Lung (tissue), 12 donors: ENCODE results near the gene GLS2. TPM values are rescaled to one million over a fixed set of nuclear protein-coding genes. Genes with fewer than 3 reads are reported as not detected.

ENCODE experiments used
- ATAC-seq: fragments of 200-7000 bp; cut with Tn5 transposase; one replicate; pipeline ENCODE4 v1.9.1; 2020; ENCODE audit warnings: moderate number of reproducible peaks; ENCODE audit not compliant: insufficient read depth, low FRiP score
- DNase-seq, 3 donors: peaks; one replicate each; pipeline ENCODE4 v3.0.0-alpha.2; 2013 to 2017
- H3K27ac ChIP-seq, 2 donors: one replicate each; pipeline ENCODE4 v1.5.1; 2013; ENCODE audit warnings: mild to moderate bottlenecking in 2 of 2, moderate library complexity in 2 of 2, control low read depth in 1 of 2, inconsistent platforms in 1 of 2, low read depth in 1 of 2, low read length in 1 of 2
- H3K27me3 ChIP-seq, 3 donors: one replicate each; pipeline ENCODE4 v1.5.1; 2013; ENCODE audit warnings: low read length in 2 of 3; ENCODE audit not compliant: control insufficient read depth in 3 of 3, insufficient read depth in 3 of 3
- H3K36me3 ChIP-seq, 4 donors: one replicate each; pipeline ENCODE4 v1.5.1; 2013; ENCODE audit warnings: low read length in 4 of 4, mild to moderate bottlenecking in 1 of 4, moderate library complexity in 1 of 4; ENCODE audit not compliant: control insufficient read depth in 4 of 4, insufficient read depth in 4 of 4
- H3K4me1 ChIP-seq, 5 donors: one replicate each; pipeline ENCODE4 v1.5.1; 2013; ENCODE audit warnings: low read length in 5 of 5, mild to moderate bottlenecking in 2 of 5, moderate library complexity in 1 of 5; ENCODE audit not compliant: control insufficient read depth in 5 of 5, insufficient read depth in 5 of 5
- H3K4me3 ChIP-seq: one replicate; pipeline ENCODE4 v1.5.1; 2013; ENCODE audit warnings: mild to moderate bottlenecking, control low read depth, moderate library complexity
- H3K9ac ChIP-seq, 2 donors: one replicate each; pipeline ENCODE4 v1.5.1; 2013; ENCODE audit warnings: low read length in 2 of 2, control low read depth in 1 of 2; ENCODE audit not compliant: insufficient read depth in 1 of 2
- H3K9me3 ChIP-seq, 4 donors: one replicate each; pipeline ENCODE4 v1.5.1; 2013; ENCODE audit warnings: low read length in 3 of 4, mild to moderate bottlenecking in 1 of 4, moderate library complexity in 1 of 4; ENCODE audit not compliant: control insufficient read depth in 4 of 4, insufficient read depth in 3 of 4
- CTCF ChIP-seq: IDR thresholded peaks from 2 replicates; pipeline ENCODE4 v1.5.1; 2012; ENCODE audit warnings: mild to moderate bottlenecking; ENCODE audit errors: control extremely low read depth, extremely low read depth
- WGBS, 2 donors: extraction: QIAGEN DNeasy Blood & Tissue Kit; methylation state at CpG; one replicate each; pipeline ENCODE4 v1.1.7; 2013; 5-methylcytosine and 5-hydroxymethylcytosine counted together
- polyA plus RNA-seq, 2 donors: library from polyadenylated mRNA; stranded (reverse); fragments of 200-250 nt; gene quantifications; one replicate each; pipeline ENCODE4 v1.2.1, GENCODE V29; 2013
- total RNA-seq, 2 donors: library from RNA; depleted of rRNA in 1 of 2; stranded (reverse); fragments of >200 nt in 1 of 2; gene quantifications; one replicate each; pipeline ENCODE4 v1.2.1, GENCODE V29; 2014 to 2021
- donor health status: control.
- donor health status: control.
- donor health status: Bipolar disorder and iron deficiency.
- donor health status: healthy.
- donor health status: DM: yes; HTN: yes; CAD: no.

GLS2 gene
- total and polyA plus RNA-seq, 4 donors: 1.1 to 4.8 (median 3.6) TPM

GRCh38 chr12:56461235-56462159 lies 26.5 kb downstream of the GLS2 start:
- H3K27ac ChIP-seq: no peak overlapping the region
- WGBS, 2 donors: 87 to 93% methylated on average over 11 of the region's 11 CpGs
- no peaks in the 10 kb centered on the region for H3K36me3 ChIP-seq
- H3K9me3 ChIP-seq: no peaks in the 10 kb centered on the region
- H3K9ac ChIP-seq: no peak overlapping the region
- DNase-seq: no peak
- peaks cover 0 to 3% (median 0%) of the 10 kb centered on the region in 5 donors for H3K4me1 ChIP-seq
- ATAC-seq: no peak
- no peak overlapping the region for H3K4me3 ChIP-seq
- TF ChIP-seq CTCF: no peak
- H3K27me3 ChIP-seq: no peaks in the 10 kb centered on the region

- WGBS, 2 donors: 90 to 97% methylated on average over 4 of the region's 4 CpGs
- H3K9me3 ChIP-seq: no peaks in the 10 kb centered on the region
- no peak overlapping the region for H3K4me3 ChIP-seq
- no peaks in the 10 kb centered on the region for H3K36me3 ChIP-seq
- H3K27me3 ChIP-seq: no peaks in the 10 kb centered on the region
- ATAC-seq (no peak), DNase-seq (no peak)
- no peak overlapping the region for H3K9ac ChIP-seq
- no peaks in the 10 kb centered on the region for H3K4me1 ChIP-seq
- no peak for TF ChIP-seq CTCF
- no peak overlapping the region for H3K27ac ChIP-seq
Measured at GRCh38 chr12:56457817-56458216, 30.1 kb downstream of the GLS2 start.

GRCh38 chr12:56454557-56454956 lies 33.4 kb downstream of the GLS2 start, which contains the start of gene MIP:
MIP (minus strand) TSS chr12:56454657; CDS start chr12:56454613, 44 bp downstream.
- Histone ChIP-seq H3K9ac (no peak within 1 kb of the TSS), H3K27ac (no peak within 1 kb of the TSS), H3K4me3 (no peak within 1 kb of the TSS), H3K9me3 (no peaks in the 10 kb centered on the region), H3K27me3 (no peaks in the 10 kb centered on the region), H3K4me1 (peaks cover 0 to 4% (median 0%) of the 10 kb centered on the region in 5 donors), H3K36me3 (no peaks in the 10 kb centered on the region)
- no peak for TF ChIP-seq CTCF
- DNase-seq: no peak
- no peak for ATAC-seq
- 91 to 92% methylated on average over 5 of the region's 5 CpGs for WGBS, 2 donors
